Measurements from ENCODE around the gene TRPM2.
"Not testable (repeated sequence)": the region's sequence is repeated elsewhere in the genome, so short reads cannot be mapped to it uniquely, and the experiment has no call there.

TRPM2 gene

GRCh38 chr21:44397431-44398031, 44.1 kb downstream of the TRPM2 start:
- DNase-seq (ENCODE audit: low read depth in 2 of 2): no peak

GRCh38 chr21:44398499-44398898, 45.1 kb downstream of the TRPM2 start:
- DNase-seq (ENCODE audit: low read depth in 2 of 2): no peak

GRCh38 chr21:44399151-44399954, 45.9 kb downstream of the TRPM2 start:
- DNase-seq (ENCODE audit: low read depth in 2 of 2): no peak

DNA sequence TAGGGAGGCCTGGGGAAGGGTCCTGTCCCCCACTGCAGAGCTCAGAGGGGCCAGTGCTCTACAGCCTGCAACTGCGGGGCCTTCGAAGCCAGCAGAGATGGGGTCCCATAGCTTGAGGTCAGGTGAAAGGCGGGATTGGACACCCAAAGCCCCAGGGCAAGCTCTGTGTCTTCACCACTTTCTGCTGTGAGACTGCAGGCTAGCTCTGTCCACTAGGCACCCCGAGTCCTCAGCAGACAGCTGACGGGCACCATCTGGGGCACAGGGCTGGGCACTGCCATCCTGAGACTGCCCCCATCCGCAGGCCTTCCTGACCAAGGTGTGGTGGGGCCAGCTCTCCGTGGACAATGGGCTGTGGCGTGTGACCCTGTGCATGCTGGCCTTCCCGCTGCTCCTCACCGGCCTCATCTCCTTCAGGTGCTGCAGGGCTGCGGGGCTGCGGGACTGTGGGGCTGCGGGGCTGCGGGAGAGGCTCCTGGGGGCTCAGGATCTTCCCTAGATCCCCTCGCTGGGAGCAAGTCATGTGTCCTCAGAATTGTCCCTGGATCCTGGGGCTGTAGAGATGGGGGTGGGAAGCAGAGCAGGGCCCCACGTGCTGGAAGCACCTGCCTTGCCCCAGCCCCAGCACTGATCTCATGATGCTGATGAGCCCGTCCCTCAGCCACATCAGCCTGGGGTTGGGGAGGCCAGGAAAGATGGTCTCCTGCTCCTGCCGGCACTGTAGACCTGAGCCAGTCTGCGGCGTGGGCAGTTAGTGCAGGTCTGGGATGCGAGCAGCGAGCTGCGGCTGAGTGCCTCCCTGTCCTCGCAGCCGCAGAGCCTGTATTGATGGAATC, 46.8 kb downstream of the TRPM2 start:
- no peak for DNase-seq (ENCODE audit: low read depth in 2 of 2)

DNA sequence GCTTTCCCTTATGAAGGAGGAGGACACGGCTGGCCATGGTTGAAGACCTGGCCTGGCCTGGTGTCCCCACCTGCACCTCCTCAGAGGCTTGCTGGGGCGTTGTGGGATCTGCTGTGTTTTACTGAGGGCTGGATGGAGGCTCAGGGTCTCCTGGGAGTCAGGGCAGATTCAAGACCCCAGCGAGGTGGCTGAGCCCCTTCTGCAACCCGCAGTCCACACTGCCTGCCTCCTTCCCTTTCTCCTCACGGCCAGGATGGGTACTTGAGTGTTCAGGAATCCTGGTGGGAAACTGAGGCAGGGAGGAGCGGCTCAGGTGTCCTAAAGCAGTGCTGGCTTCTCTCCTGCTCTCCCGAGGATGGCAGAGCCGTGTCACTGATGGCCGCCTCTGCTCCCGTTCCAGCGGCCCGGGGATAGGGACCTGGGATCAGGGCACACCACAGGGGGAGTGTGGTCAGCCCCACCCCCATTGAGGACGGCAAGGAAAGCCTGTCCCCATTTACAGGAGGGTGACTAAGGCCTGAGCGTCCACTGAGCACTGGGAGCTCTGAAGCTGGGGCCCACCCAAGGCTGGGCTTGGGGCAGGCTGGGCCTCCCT, 47.5 kb downstream of the TRPM2 start:
- no peak for DNase-seq (ENCODE audit: low read depth in 2 of 2)

- no peak for DNase-seq (ENCODE audit: low read depth in 2 of 2)
These were observed 48.2 kb downstream of the TRPM2 start for GRCh38 chr21:44401386-44402160.

- DNase-seq (ENCODE audit: low read depth in 2 of 2): no peak
These were observed 49.1 kb downstream of the TRPM2 start for GRCh38 chr21:44402323-44403105.

DNA sequence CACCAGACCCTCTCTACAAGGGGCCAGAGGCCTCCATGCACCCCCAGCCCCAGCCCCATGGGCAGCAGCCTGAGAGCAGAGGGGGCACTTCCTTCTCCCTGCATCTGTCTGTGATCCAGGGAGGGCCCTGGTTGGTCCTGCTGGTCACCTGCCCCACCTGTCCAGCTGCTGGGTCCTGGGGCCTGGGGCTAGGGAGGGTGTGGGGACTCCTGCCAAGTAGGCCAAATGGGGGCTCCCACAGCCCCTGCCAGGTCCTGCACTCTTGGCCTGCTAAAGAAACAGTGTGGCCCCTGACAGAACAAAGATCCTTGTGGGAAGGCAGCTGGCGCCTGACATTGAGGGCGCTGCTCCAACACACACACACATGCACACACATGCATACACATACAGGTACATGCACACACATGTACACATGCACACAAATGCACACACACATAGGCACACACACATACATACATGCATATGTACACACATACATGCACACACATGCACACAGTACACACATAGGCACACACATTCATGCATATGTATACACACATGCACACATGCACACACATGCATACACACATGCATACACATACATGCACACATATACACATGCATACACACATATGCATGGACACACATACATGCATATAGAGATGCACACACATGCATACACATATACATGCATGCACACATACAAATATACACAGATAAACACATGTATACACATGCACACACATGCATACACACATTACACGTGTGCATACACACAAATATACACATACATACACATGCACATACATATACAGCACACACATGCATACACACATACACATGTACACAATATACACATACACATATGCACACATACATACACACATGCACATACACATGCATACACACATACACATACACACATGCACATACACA, 49.9 kb downstream of the TRPM2 start:
- no peak for DNase-seq (ENCODE audit: low read depth in 2 of 2)

GRCh38 chr21:44404482-44404881, 51.1 kb downstream of the TRPM2 start:
- not testable (repeated sequence) for DNase-seq (ENCODE audit: low read depth in 2 of 2)

- no peak for DNase-seq (ENCODE audit: low read depth in 2 of 2)
These were observed 51.9 kb downstream of the TRPM2 start for GRCh38 chr21:44405091-44405947.

GRCh38 chr21:44405948-44406872, 52.8 kb downstream of the TRPM2 start:
- DNase-seq (ENCODE audit: low read depth in 2 of 2): no peak

DNA sequence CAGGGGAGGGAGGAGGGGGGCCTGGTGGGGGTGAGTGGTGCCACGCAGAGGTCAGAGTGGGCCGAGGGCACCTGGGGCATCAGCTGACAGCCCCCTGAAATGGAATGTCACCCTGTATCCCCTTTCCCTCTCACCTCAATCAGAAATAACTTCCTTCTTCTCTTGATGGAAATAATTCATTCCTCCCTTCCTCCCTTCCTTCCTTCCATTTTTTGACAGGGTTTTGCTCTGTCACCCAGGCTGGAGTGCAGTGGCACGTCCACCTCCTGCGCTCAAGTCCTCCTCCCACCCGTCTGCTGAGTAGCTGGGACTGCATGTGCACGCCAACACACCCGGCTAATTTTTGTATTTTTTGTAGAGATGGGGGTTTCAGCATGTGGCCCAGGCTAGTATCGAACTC, 53.5 kb downstream of the TRPM2 start:
- DNase-seq (ENCODE audit: low read depth in 2 of 2): no peak

DNA sequence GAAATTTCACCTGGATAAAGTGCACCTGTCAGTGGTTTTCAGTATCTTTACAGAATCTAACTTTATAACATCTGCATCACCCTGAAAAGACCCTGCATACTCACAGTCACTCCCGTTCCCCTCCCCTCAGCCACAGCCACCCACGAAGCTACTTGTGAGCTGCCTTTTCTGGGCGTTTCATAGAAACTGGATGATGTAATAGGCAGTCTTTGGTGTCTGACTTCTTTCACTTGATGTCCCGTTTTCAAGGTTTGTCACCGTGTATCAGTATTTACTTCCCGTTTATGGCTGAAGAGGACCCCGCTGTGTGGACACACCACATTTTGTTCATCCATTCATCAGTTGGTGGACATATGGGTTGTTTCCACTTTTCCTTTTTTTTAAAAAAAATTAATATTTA, 54.1 kb downstream of the TRPM2 start:
- DNase-seq (ENCODE audit: low read depth in 2 of 2): no peak

- DNase-seq (ENCODE audit: low read depth in 2 of 2): no peak
These were observed 54.8 kb downstream of the TRPM2 start for GRCh38 chr21:44408226-44408625.

DNA sequence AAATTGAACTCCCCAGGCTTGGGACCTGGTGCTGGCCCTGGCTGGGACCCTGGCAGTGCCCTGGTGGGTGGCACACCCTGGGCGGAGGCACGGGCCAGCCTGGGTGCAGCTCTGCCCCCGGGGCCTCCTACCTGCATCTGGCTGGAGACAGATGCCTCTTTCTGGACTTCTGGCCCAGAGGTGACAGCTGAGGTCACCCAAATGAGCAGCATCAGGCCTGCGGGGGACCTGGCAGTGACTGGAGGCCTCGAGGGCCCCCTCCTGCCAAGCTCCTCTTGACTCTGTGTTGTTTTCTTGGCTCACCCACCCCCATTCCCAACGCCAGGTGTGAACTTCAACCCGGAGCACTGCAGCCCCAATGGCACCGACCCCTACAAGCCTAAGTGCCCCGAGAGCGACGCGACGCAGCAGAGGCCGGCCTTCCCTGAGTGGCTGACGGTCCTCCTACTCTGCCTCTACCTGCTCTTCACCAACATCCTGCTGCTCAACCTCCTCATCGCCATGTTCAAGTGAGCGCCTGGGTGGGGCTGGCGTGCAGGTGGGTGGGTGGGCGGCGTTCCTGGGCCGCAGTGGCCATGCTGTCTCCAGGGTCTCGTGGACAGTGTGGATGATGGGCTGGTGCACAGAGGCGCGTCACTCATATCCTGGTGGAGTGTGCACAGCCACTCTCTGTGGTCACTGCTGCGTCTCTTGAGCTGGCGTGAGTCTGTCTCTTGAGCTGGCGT, 60.3 kb downstream of the TRPM2 start:
- no peak for DNase-seq (ENCODE audit: low read depth in 2 of 2)

- no peak for DNase-seq (ENCODE audit: low read depth in 2 of 2)
These were observed 61.1 kb downstream of the TRPM2 start for GRCh38 chr21:44414291-44415072.

All from fibroblast of skin of left quadriceps (primary cell).